ENCODE data around the gene GIPC1.
A peak's percentile ranks its signal among the peaks of the same experiment; 100 is the strongest.

- peak; percentile 71 for TF ChIP-seq TBP (optimal IDR thresholded peaks at IDR 0.05; ENCODE audit: low read depth, low read length)
- no peak for TF ChIP-seq ZNF740 (CRISPR knock-in tag; IDR thresholded peaks at IDR 0.05)
- no peak for TF ChIP-seq ZNF740 (tag; IDR thresholded peaks at IDR 0.05)
- no peak for TF ChIP-seq ZNF212 (CRISPR knock-in tag; IDR thresholded peaks at IDR 0.05)
- peak; percentile 46; the same call in 1 of the 2 replicates for TF ChIP-seq POLR2A (conservative IDR thresholded peaks at IDR 0.05)
- TF ChIP-seq FOXP4 (CRISPR knock-in tag; IDR thresholded peaks at IDR 0.05; ENCODE audit: borderline replicate concordance): no peak
- no peak for TF ChIP-seq ATF3 (IDR thresholded peaks at IDR 0.05)
- TF ChIP-seq ATF3 (CRISPR knock-in tag; conservative IDR thresholded peaks at IDR 0.05): no peak
- TF ChIP-seq HNRNPUL1 (IDR thresholded peaks at IDR 0.05; ENCODE audit: low read length): no peak
- TF ChIP-seq NR1H2 (CRISPR knock-in tag; IDR thresholded peaks at IDR 0.05): no peak
- no peak for TF ChIP-seq CTCF (IDR thresholded peaks at IDR 0.05 in 2 of 3, conservative IDR thresholded peaks at IDR 0.05 in 1 of 3; ENCODE audit: insufficient read depth in 2 of 3, low read depth in 1 of 3, low read length in 3 of 3)
- TF ChIP-seq MTA1 (IDR thresholded peaks at IDR 0.05; ENCODE audit: borderline replicate concordance): no peak
- TF ChIP-seq ARID4B (CRISPR knock-in tag; IDR thresholded peaks at IDR 0.05): no peak
- TF ChIP-seq JUNB (CRISPR knock-in tag; conservative IDR thresholded peaks at IDR 0.05): no peak
These were observed 41.2 kb upstream of the GIPC1 start for GRCh38 chr19:14536926-14537692.

Data from K562 (cell line).